NOMO-1 treated with DMSO at 0.1 percent for 48 hours (cell line): ENCODE measurements around the gene KIF5B.
A peak's percentile ranks its signal among the peaks of the same experiment; 100 is the strongest.
"Not testable (repeated sequence)": the region's sequence is repeated elsewhere in the genome, so short reads cannot be mapped to it uniquely, and the experiment has no call there.

ENCODE experiments used
- DNase-seq: peaks from one replicate; lab custom pipeline; 2025; ENCODE audit not compliant: unreplicated experiment; lab: John Stamatoyannopoulos, UW

KIF5B gene

DNA sequence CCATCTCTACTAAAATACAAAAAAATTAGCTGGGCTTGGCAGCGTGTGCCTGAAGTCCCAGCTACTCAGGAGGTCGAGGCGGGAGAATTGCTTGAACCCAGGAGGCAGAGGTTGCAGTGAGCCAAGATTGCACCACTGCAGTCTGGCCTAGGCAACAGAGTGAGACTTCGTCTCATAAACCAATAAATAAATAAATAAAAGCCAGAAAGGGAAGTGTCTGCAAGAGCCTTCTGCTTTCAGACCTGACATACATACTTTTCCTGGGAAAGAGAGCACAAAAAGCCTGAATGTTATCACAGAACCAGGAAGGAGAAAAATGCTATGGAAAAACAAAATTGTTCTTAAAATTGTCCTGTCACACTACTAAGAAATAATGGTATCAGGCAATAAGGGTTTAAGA, 4.1 kb upstream of the KIF5B start:
- DNase-seq = no peak

DNA sequence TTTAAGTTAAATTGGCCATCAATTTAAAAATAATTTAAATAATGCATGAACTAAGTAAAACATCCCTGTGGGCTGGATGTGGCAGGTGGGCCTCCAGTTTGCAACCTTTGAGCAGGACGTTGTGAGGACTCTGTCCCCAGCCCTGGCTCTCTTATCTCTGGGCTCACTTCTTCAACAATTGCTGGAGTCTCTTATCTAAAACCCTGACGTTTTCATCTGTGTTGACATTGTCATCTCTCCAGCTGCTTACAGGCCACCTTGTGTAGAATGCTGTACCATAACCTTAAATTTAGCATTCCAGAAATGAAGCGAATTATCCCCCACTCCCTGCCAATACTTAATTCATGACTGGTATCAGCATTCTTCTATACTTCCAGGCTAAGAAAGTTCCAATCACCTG, 3.2 kb upstream of the KIF5B start:
- DNase-seq = no peak

GRCh38 chr10:32057036-32057372, 779 bp upstream of the KIF5B start:
- no peak for DNase-seq

DNA sequence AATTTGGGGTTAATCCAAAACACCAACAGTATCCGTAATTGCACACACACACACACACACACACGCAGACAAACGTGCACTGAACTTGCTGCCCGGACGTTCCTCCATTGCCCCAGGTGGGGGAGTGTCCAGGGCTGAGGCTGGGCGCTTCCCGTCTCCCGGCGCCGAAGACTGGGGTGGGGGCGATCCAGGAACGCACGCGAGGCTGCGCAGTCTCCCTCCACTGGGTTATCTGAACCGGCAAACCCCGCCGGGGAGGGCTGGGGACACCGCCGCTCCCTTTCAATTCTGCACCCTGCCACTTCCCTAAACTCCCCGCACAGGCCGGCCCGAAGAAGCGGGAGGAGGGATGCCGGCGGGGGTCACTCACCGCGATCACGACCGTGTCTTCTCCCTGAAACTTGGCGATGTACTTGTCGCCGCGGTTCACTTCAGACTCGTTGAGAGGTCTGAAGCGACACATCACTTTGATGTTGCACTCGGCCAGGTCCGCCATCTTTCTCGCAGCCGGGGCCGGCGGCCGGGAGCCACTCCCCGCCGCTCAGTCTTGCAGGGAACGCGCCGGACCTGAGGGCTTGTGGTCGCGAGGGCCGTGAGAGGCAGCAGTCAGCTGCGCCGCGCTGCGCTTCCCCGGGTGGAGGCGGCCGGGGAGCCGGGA, 618 bp downstream of the KIF5B start:
- DNase-seq = peak; percentile 62

GRCh38 chr10:32054094-32054493, 2.1 kb downstream of the KIF5B start:
- peak; percentile 20 for DNase-seq

DNA sequence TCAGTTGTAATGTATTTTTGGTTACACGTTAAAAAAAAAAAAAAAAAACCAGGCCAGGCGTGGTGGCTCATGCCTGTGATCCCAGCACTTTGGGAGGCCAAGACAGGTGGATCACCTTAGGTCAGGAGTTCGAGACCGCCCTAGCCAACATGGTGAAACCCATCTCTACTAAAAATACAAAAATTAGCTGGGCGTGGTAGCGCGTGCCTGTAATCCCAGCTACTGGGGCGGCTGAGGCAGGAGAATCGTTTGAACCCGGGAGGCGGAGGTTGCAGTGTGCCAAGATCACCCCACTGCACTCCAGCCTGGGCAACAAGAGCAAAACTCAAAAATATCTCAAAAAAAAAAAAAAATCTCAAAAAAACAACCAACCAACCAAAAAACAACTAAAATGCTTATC, 2.8 kb downstream of the KIF5B start:
- DNase-seq = not testable (repeated sequence)

DNA sequence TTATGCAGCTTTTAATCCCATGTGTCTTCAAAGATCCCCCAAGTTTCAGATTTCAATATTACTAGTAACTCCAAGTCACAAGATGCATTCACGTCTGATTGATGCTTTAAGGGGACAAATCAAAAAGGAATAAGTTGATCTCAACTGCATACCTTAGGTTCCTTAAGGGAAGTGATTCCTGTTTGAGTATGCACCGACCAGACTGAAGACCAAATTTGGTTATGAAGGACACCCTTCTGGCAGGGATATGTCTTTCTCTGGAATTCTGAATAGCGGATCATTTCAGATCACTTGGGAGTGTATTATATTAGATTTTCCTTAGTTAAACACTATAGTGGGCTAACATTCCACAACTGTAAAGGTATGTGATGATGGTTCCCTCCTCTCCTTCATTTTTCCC, 4.3 kb downstream of the KIF5B start:
- no peak for DNase-seq

DNA sequence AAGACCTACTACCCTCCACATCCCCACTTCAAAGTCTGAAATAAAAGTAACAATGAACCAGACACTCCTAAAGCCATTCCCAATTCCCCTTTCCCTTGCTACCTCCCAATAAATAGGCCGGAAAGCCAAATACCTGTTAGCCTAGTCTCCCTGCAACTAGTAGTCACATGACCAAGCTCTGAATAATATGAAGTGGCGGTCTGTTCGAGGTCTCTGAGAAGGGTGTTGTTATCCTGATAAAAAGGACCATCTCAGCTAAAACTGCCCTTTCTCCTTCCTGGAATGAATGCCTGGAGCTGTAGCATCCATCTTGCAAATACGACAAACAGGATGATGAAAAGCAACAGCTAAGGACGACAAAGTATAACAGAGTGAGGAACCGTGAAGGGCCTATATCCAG, 6.0 kb downstream of the KIF5B start:
- DNase-seq = no peak

- no peak for DNase-seq
Observed at GRCh38 chr10:32049113-32049512, 7.1 kb downstream of the KIF5B start.

DNA sequence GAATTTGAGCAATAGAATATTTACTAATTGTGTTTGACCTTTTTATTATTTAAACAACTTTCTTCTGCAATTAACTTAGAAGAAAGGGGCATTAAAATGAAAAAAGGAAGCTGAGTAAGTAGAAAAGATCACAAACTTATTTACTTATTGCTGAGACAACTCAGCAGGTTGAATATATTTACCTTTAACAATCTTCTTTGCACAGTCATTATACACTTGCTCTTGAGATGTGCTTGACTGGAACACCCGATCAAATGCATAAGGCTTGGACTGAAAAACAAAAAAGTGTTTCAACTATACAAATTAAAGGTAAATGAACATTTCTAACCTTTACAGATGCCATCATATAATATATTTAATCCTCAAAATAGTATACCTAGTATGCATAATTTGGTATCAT, 7.9 kb downstream of the KIF5B start:
- no peak for DNase-seq

- no peak for DNase-seq
Observed at GRCh38 chr10:32047881-32048280, 8.3 kb downstream of the KIF5B start.

DNA sequence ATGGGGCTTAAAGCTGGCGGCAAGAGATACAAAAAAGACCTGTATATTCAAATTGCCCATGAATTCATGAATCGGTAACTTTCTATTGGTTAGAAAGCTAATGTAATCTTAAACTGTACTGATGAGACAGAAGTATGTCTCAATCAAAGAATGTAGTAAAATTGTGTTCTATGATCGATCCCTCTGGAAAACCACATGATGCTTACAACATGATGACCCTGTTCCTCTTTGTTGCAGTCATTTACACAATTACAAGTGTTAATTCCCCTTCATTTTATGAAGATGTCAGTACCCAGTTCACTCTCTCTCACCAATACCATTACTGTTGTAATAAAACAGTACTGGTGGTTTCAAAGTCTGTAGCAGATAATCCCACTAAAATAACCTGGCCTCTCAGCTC, 10.1 kb downstream of the KIF5B start:
- DNase-seq = peak; percentile 45

- DNase-seq = not testable (repeated sequence)
Observed at GRCh38 chr10:32042730-32043129, 13.5 kb downstream of the KIF5B start.

GRCh38 chr10:32041290-32042028, 14.8 kb downstream of the KIF5B start:
- DNase-seq = no peak

DNA sequence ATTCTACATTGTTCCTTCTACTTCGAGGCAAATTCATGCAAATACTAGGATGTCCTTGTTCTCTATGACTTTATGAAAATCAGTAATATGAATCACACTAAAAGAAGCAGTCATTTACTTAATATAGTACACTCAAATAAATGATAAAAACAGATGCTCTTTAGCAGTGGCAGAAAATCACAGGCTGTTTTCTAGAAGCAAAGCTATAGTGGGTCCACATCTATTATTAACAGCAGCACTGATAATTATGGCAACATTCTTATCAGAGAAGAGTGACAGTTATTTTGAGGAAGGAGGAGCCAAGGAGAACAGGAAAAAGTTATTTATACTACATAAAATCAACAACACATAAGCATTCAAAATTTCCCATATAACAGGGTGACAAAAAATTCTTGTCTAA, 16.5 kb downstream of the KIF5B start:
- DNase-seq = no peak

DNA sequence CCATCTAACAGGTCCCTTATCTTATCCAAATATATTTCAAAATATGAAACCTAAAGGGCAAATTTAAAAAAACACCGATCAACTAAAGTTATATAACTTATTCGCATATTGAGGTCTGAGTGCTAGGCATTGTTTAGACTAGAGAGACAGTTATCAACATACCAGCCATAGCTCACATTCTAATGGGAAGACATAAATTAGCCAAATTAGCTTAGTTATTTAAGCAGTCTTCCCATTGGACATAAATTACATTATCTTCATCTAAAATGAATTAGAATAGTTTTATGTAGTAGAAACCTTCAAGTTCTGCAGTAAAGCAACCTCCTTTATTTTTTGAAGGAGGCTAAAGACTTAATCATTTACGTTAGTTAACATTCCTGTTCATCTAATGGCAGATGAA, 17.4 kb downstream of the KIF5B start:
- no peak for DNase-seq

- DNase-seq = no peak
Observed at GRCh38 chr10:32036922-32037321, 19.3 kb downstream of the KIF5B start.

GRCh38 chr10:32035038-32035437, 21.2 kb downstream of the KIF5B start:
- DNase-seq = no peak

DNA sequence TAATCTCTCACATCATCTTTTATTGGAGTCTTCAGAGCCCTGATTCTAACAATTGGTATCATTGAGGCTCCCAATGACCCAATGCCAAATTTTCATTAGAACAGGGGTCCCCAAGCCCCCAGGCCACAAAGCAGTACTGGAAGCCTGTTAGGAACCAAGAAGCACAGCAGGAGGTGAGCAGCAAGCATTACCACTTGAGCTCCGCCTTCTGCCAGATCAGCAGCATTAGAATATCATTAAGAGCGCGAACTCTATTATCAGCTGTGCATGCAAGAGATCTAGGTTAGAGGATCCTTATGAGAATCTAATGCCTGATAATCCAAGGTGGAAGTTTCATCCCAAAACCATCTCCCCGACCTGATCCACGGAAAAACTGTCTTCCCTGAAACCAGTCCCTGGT, 23.1 kb downstream of the KIF5B start:
- no peak for DNase-seq

DNA sequence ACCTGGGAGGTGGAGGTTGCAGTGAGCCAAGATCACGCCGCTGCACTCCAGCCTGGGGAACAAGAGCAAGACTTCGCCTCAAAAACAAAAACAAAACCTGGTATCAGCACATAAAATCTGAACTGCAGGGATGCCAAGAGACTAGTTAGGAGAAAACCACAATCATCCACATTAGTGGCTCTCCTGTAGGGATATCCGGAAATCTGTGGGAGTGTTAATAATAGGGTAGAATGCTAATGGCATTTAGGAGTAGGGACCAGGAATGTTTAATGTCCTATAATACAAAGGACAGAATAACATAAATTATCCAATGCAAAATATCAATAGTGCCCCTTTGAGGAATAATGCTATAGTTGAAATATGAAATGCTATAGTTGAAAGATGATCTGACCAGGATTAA, 24.3 kb downstream of the KIF5B start:
- DNase-seq = no peak

DNA sequence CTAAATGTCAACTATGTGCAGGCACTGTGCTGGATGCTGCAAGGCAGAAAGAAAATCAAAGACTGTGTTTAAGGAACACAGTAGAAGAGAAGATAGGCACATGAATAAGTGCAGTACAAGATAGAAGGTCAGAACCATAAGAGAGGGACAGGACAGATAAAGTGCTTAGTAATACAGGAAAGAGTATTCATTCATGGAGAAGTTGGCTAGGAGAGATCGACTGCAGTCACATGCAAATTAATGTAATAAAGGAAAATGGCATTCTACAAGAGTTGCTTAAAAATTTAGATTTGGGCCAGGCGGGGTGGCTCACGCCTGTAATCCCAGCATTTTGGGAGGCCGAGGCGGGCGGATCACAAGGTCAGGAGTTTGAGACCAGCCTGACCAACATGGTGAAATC, 24.8 kb downstream of the KIF5B start:
- DNase-seq = no peak

DNA sequence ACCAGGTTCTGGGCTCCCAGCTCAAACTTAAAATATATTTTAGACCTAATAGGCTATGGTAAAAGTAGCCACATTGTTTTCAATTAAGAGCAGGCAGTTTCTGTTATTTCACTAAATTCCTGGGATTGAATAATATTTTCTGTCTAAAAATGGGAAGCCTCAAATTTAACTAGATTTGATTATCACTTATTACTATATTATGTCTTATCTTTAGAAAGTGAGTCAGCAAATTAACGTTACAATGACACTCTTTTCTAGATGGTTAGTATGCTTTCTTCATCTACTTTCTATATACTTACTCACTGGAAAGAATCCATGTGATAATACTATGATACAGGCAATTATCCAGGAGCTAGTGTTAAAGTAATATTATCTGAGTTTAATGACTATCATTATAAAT, 27.5 kb downstream of the KIF5B start:
- DNase-seq = no peak

DNA sequence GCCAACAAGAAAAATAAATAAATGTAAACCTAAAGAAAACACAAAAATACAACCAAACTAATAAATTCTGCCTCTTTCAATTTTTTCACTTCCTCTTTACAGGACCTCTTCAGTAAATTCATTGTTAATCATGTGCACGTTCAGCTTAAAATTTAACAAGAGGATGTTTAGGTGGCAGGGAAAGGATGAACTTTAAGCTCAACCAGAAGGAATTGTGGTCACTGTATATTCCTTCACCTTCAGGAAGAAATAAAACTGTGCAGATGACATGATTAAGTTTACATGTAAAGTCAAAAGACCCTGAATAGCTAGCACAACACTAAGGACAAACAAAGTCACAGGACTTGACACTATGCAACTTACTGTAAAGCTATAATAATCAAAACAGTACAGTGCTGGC, 33.0 kb downstream of the KIF5B start:
- peak; percentile 36 for DNase-seq
